ENCODE data around the gene RNF207. TPM values are rescaled to one million over a fixed set of nuclear protein-coding genes. Genes with fewer than 3 reads are reported as not detected.

RNF207 gene
- total and polyA plus RNA-seq, 2 of the 8 experiments (the other 6 are each of a cell fraction or from before 2014, with no cell fraction given), result 3.9 to 5.4 TPM

- Histone ChIP-seq H3K4ac (replicated peaks; ENCODE audit: insufficient read length, low read depth, low read length) (no peak overlapping the region), H3K56ac (replicated peaks; ENCODE audit: insufficient read length, low read depth, low read length) (no peak overlapping the region), H3K23ac (ENCODE audit: insufficient read length) (no peak overlapping the region), H2BK20ac (ENCODE audit: low read length) (no peak overlapping the region), H3K27me3 (replicated peaks in 1 of 4; ENCODE audit: control insufficient read depth in 3 of 4, extremely low read depth in 1 of 4, insufficient read depth in 3 of 4, low read length in 3 of 4) (no peaks in the 10 kb centered on the region), H2BK12ac (ENCODE audit: low read depth, low read length) (no peak overlapping the region), H3K14ac (ENCODE audit: insufficient read length) (no peak overlapping the region), H4K8ac (ENCODE audit: extremely low read depth, insufficient read depth, low read length) (no peak overlapping the region), H2AK5ac (ENCODE audit: low read depth, low read length) (no peak overlapping the region), H3K9ac (replicated peaks in 1 of 4; ENCODE audit: extremely low read depth in 1 of 4, low read depth in 3 of 4, low read length in 3 of 4) (no peak overlapping the region), H3K79me1 (ENCODE audit: low read depth, low read length) (no peaks in the 10 kb centered on the region; the same call in 1 of the 2 replicates), H2BK5ac (ENCODE audit: low read depth, low read length) (no peak overlapping the region), H3K4me2 (ENCODE audit: insufficient read depth in 1 of 2, low read depth in 2 of 2, low read length in 2 of 2) (no peak overlapping the region), H4K5ac (ENCODE audit: insufficient read length, low read depth, low read length) (no peak overlapping the region), H2BK120ac (replicated peaks; ENCODE audit: low read depth, low read length) (no peak overlapping the region), H4K20me1 (replicated peaks in 1 of 2; ENCODE audit: control insufficient read depth in 1 of 2, insufficient read depth in 2 of 2, low read length in 2 of 2) (peaks cover 4 to 7% of the 10 kb centered on the region in 2 experiments), H2BK15ac (ENCODE audit: low read length) (no peak overlapping the region), H3K23me2 (ENCODE audit: low read depth, low read length) (no peaks in the 10 kb centered on the region), H2AFZ (ENCODE audit: low read length) (no peak overlapping the region), H4K91ac (replicated peaks; ENCODE audit: insufficient read length, low read length) (no peak overlapping the region), H3K4me1 (replicated peaks in 1 of 4; ENCODE audit: control insufficient read depth in 3 of 4, insufficient read depth in 4 of 4, low read length in 3 of 4) (no peaks in the 10 kb centered on the region; a peak in 1 of 7 replicates), H3K9me3 (ENCODE audit: insufficient read depth in 2 of 2, low read depth in 1 of 2, low read length in 1 of 2) (no peaks in the 10 kb centered on the region), H3K4me3 (ENCODE audit: extremely low read depth in 1 of 4, insufficient read depth in 2 of 4, low read depth in 3 of 4, low read length in 4 of 4) (no peak overlapping the region), H3K36me3 (ENCODE audit: control insufficient read depth in 2 of 4, insufficient read depth in 4 of 4, low read length in 3 of 4) (peaks cover 1 to 20% (median 3%) of the 10 kb centered on the region in 4 experiments; a peak in 7 of 8 replicates), H3K27ac (ENCODE audit: low read depth, low read length) (no peak overlapping the region), H3K18ac (ENCODE audit: extremely low read depth, low read length) (no peak overlapping the region), H3K79me2 (ENCODE audit: control insufficient read depth in 1 of 2, insufficient read depth in 2 of 2, low read length in 2 of 2) (no peaks in the 10 kb centered on the region)
- WGBS, 2 experiments (ENCODE audit: extremely low coverage in 1 of 2, insufficient coverage in 1 of 2, insufficient read length in 1 of 2, insufficient replicate concordance in 2 of 2, low coverage in 1 of 2, low lambda C conversion rate in 2 of 2, missing lambda C conversion rate in 1 of 2), result 90% methylated on average over 16 of the region's 16 CpGs; no CpG with 5 or more reads in 1 of the 2 experiments
- DNase-seq (ENCODE audit: low read depth in 1 of 2, low spot score in 2 of 2), result no peak
- CTCF ChIA-PET (ENCODE audit: partially characterized antibody), result interaction anchor here (0.6 to 10.4 kb wide), 7 partner anchors 8 to 205 kb away, joined by 3 to 74 read pairs (median 6); partner anchors contain the start of gene RNF207
- no peak for FAIRE-seq
- POLR2A ChIA-PET (ENCODE audit: partially characterized antibody), result interaction anchor here (0.9 to 5.1 kb wide), 7 partner anchors 7 to 20 kb away, joined by 3 to 28 read pairs (median 6); partner anchors contain the start of gene RNF207
- TF ChIP-seq JUN (IDR thresholded peaks at IDR 0.05; ENCODE audit: low read depth, low read length) (no peak), SIN3A (conservative IDR thresholded peaks at IDR 0.05 in 1 of 2, IDR thresholded peaks at IDR 0.05 in 1 of 2; ENCODE audit: low read depth in 1 of 2, low read length in 2 of 2) (no peak), POLR2AphosphoS5 (IDR thresholded peaks at IDR 0.05; ENCODE audit: low read depth, low read length) (no peak), CBX5 (IDR thresholded peaks at IDR 0.05; ENCODE audit: low read depth, low read length) (no peak), ATF3 (IDR thresholded peaks at IDR 0.05; ENCODE audit: insufficient read depth, low read depth, low read length) (no peak), TAF7 (optimal IDR thresholded peaks at IDR 0.05; ENCODE audit: borderline replicate concordance, low read depth, low read length) (no peak), ASH2L (IDR thresholded peaks at IDR 0.05; ENCODE audit: low read length) (no peak), E2F6 (IDR thresholded peaks at IDR 0.05) (no peak), SIRT6 (IDR thresholded peaks at IDR 0.05; ENCODE audit: low read length) (no peak), NANOG (IDR thresholded peaks at IDR 0.05; ENCODE audit: insufficient read depth, low read depth, low read length, poor library complexity, severe bottlenecking) (no peak), BRCA1 (IDR thresholded peaks at IDR 0.05; ENCODE audit: low read depth, low read length) (no peak)
Observed at GRCh38 chr1:6218375-6219164, 12.7 kb downstream of the RNF207 start.
